Smooth muscle cell (in vitro differentiated cells): Measurements from ENCODE around the gene ARHGEF17. TPM values are rescaled to one million over a fixed set of nuclear protein-coding genes. Genes with fewer than 3 reads are reported as not detected.

Source experiments
- DNase-seq: peaks from one replicate; lab custom pipeline; 2025; ENCODE audit not compliant: unreplicated experiment; lab: John Stamatoyannopoulos, UW
- H2AFZ ChIP-seq: fragments of 200-600 bp; sonication (generic); 2 replicates; pipeline ENCODE4 v1.6.0; 2016; ENCODE audit warnings: antibody characterized with exemption, low read depth, mild to moderate bottlenecking
- H3F3A ChIP-seq: fragments of 200-600 bp; sonication (generic); 2 replicates; pipeline ENCODE4 v1.6.0; 2017; ENCODE audit warnings: antibody characterized with exemption, low read depth
- H3K27ac ChIP-seq: fragments of 200-600 bp; sonication (generic); 2 replicates; pipeline ENCODE4 v1.5.1; 2016; ENCODE audit warnings: low read depth, mild to moderate bottlenecking
- H3K27me3 ChIP-seq: fragments of 200-600 bp; sonication (generic); 2 replicates; pipeline ENCODE4 v1.6.1; 2016; ENCODE audit warnings: low read depth, mild to moderate bottlenecking
- H3K36me3 ChIP-seq: fragments of 200-600 bp; sonication (generic); 2 replicates; pipeline ENCODE4 v1.5.1; 2016; ENCODE audit warnings: low read depth
- H3K4me1 ChIP-seq: fragments of 200-600 bp; sonication (generic); 2 replicates; pipeline ENCODE4 v1.5.1; 2016; ENCODE audit warnings: low read depth
- H3K4me2 ChIP-seq: fragments of 200-600 bp; sonication (generic); 2 replicates; pipeline ENCODE4 v1.6.0; 2016; ENCODE audit warnings: mild to moderate bottlenecking
- H3K4me3 ChIP-seq: fragments of 200-600 bp; sonication (generic); 2 replicates; pipeline ENCODE4 v1.5.1; 2016; ENCODE audit warnings: mild to moderate bottlenecking
- H3K79me2 ChIP-seq: fragments of 200-600 bp; sonication (generic); 2 replicates; pipeline ENCODE4 v1.6.0; 2016; ENCODE audit warnings: low read depth, mild to moderate bottlenecking
- H3K9ac ChIP-seq: fragments of 200-600 bp; sonication (generic); 2 replicates; pipeline ENCODE4 v1.6.0; 2016; ENCODE audit warnings: low read depth
- H3K9me3 ChIP-seq: fragments of 200-600 bp; sonication (generic); replicated peaks from 2 replicates; pipeline ENCODE4 v1.5.1; 2016; ENCODE audit warnings: low read depth
- H4K20me1 ChIP-seq: fragments of 200-600 bp; sonication (generic); 2 replicates; pipeline ENCODE4 v1.6.0; 2016; ENCODE audit warnings: low read depth
- CTCF ChIP-seq: fragments of 200-600 bp; sonication (generic); IDR thresholded peaks from 2 replicates; pipeline ENCODE4 v1.5.1; 2017; ENCODE audit warnings: borderline replicate concordance, mild to moderate bottlenecking, antibody characterized with exemption; ENCODE audit not compliant: insufficient read depth, poor library complexity, severe bottlenecking
- WGBS: methylation state at CpG from one replicate; pipeline ENCODE4 v1.1.7; 2016; ENCODE audit warnings: low lambda C conversion rate; 5-methylcytosine and 5-hydroxymethylcytosine counted together
- polyA plus RNA-seq: library from polyadenylated mRNA; unstranded; fragments of >200 nt; fragmentation: Nextera tagmentation; extraction: Ambion mirVana; gene quantifications from 2 replicates; pipeline ENCODE4 v1.2.1, GENCODE V29; 2016
- total RNA-seq: library from RNA; depleted of rRNA; stranded (reverse); fragments of >200 nt; gene quantifications from 2 replicates; pipeline ENCODE4 v1.2.3, GENCODE V29; 2014

ARHGEF17 gene
- total and polyA plus RNA-seq, 2 experiments from 2014 or later = 18.0 to 27.8 TPM

- Histone ChIP-seq H3K79me2 (no peaks in the 10 kb centered on the region), H3K27ac (no peak overlapping the region), H4K20me1 (peaks cover under 1% of the 10 kb centered on the region), H3K4me3 (no peak overlapping the region), H3K4me1 (no peaks in the 10 kb centered on the region), H3K9me3 (no peaks in the 10 kb centered on the region), H3K27me3 (no peaks in the 10 kb centered on the region), H3K36me3 (no peaks in the 10 kb centered on the region), H3K4me2 (no peak overlapping the region), H3F3A (no peaks in the 10 kb centered on the region), H3K9ac (no peak overlapping the region), H2AFZ (no peak overlapping the region)
- no peak for TF ChIP-seq CTCF
- 63% methylated on average over 6 of the region's 6 CpGs for WGBS
- no peak for DNase-seq
Observed at GRCh38 chr11:73399159-73399590, 91.1 kb downstream of the ARHGEF17 start.

- DNase-seq = no peak
- no peaks in the 10 kb centered on the region for H3K36me3 ChIP-seq
- H3K9me3 ChIP-seq = no peaks in the 10 kb centered on the region
- no peaks in the 10 kb centered on the region for H4K20me1 ChIP-seq
- no peak overlapping the region for H3K9ac ChIP-seq
- no peak overlapping the region for H3K4me2 ChIP-seq
- H3K4me1 ChIP-seq = no peaks in the 10 kb centered on the region
- H3F3A ChIP-seq = no peaks in the 10 kb centered on the region
- no peaks in the 10 kb centered on the region for H3K27me3 ChIP-seq
- TF ChIP-seq CTCF = no peak
- H3K79me2 ChIP-seq = no peaks in the 10 kb centered on the region
- 79% methylated on average over 4 of the region's 4 CpGs for WGBS
- H3K4me3 ChIP-seq = no peak overlapping the region
- H2AFZ ChIP-seq = no peak overlapping the region
- H3K27ac ChIP-seq = no peak overlapping the region
Observed at GRCh38 chr11:73399636-73400035, 91.6 kb downstream of the ARHGEF17 start.

GRCh38 chr11:73400293-73400692, 92.2 kb downstream of the ARHGEF17 start:
- H3K4me1 ChIP-seq = no peaks in the 10 kb centered on the region
- H4K20me1 ChIP-seq = no peaks in the 10 kb centered on the region
- no peak overlapping the region for H2AFZ ChIP-seq
- 94% methylated on average over 6 of the region's 6 CpGs for WGBS
- no peak for TF ChIP-seq CTCF
- no peak for DNase-seq
- no peak overlapping the region for H3K27ac ChIP-seq
- H3F3A ChIP-seq = no peaks in the 10 kb centered on the region
- H3K9me3 ChIP-seq = no peaks in the 10 kb centered on the region
- no peak overlapping the region for H3K4me2 ChIP-seq
- H3K4me3 ChIP-seq = no peak overlapping the region
- H3K36me3 ChIP-seq = no peaks in the 10 kb centered on the region
- no peaks in the 10 kb centered on the region for H3K27me3 ChIP-seq
- H3K9ac ChIP-seq = no peak overlapping the region
- no peaks in the 10 kb centered on the region for H3K79me2 ChIP-seq

- WGBS = 68% methylated on average over 3 of the region's 3 CpGs
Observed at GRCh38 chr11:73401217-73401923, 93.3 kb downstream of the ARHGEF17 start.

More at GRCh38 chr11:73401217-73401923, 93.3 kb downstream of the ARHGEF17 start:
- no peak for DNase-seq
- Histone ChIP-seq H3K36me3 (no peaks in the 10 kb centered on the region), H3K27me3 (no peaks in the 10 kb centered on the region), H3F3A (no peaks in the 10 kb centered on the region), H3K4me3 (no peak overlapping the region), H3K4me2 (no peak overlapping the region), H3K27ac (no peak overlapping the region), H3K9me3 (no peaks in the 10 kb centered on the region), H2AFZ (no peak overlapping the region), H3K79me2 (no peaks in the 10 kb centered on the region), H4K20me1 (no peaks in the 10 kb centered on the region), H3K4me1 (no peaks in the 10 kb centered on the region), H3K9ac (no peak overlapping the region)
- no peak for TF ChIP-seq CTCF
